ENCODE data around the gene RAD51B. TPM values are rescaled to one million over a fixed set of nuclear protein-coding genes. Genes with fewer than 3 reads are reported as not detected.

RAD51B gene
- total and polyA plus RNA-seq, 2 of the 13 experiments (the other 11 are each of a cell fraction or from before 2014, with no cell fraction given), result 7.0 to 9.5 TPM

DNA sequence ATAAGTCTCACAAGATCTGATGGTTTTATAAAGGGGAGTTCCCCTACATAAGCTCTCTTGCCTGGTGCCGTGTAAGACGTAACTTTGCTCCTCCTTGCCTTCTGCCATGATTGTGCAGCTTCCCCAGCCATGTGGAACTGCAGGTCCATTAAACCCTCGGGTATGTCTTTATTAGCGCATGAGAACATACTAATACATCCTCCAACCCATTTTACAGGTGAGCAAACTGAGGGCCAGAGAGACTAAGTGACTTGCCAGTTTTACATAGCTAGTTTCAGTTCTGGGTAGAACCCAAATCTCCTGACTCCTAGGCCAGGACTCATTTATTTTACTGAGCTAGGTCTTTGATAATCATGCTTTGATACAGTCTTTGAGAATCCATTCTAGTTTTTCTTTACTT lies 406.9 kb downstream of the RAD51B start:
- intact Hi-C loops (cut with micrococcal nuclease; ENCODE audit: unreplicated experiment), result no loop called here
- Histone ChIP-seq H3K9me3 (ENCODE audit: low read length) (no peaks in the 10 kb centered on the region), H3K79me2 (ENCODE audit: insufficient read depth, low read length) (no peaks in the 10 kb centered on the region), H3K9ac (ENCODE audit: insufficient read depth, low read depth, low read length) (no peak overlapping the region), H3K4me2 (ENCODE audit: low read depth, low read length) (no peak overlapping the region), H4K20me1 (ENCODE audit: insufficient read depth, low read length) (no peaks in the 10 kb centered on the region), H3K4me1 (ENCODE audit: insufficient read depth, low read length) (peaks cover 7% of the 10 kb centered on the region), H3K4me3 (replicated peaks in 1 of 3; ENCODE audit: insufficient read depth in 1 of 3, low read depth in 2 of 3, low read length in 3 of 3) (no peak overlapping the region), H3K27ac (ENCODE audit: extremely low read length, insufficient read depth, low read length) (no peak overlapping the region), H3K27me3 (ENCODE audit: control insufficient read depth in 1 of 2, insufficient read depth in 2 of 2, low read length in 2 of 2) (no peaks in the 10 kb centered on the region), H3K36me3 (replicated peaks in 1 of 2; ENCODE audit: control insufficient read depth in 1 of 2, insufficient read depth in 2 of 2, low read length in 2 of 2) (no peaks in the 10 kb centered on the region), H2AFZ (ENCODE audit: low read length) (no peak overlapping the region)
- ChIA-PET CTCF (ENCODE audit: low intra/inter-chr PET ratio, low total read pairs) (no interaction called here), POLR2A (no interaction called here)
- TF ChIP-seq, protein P1, sequence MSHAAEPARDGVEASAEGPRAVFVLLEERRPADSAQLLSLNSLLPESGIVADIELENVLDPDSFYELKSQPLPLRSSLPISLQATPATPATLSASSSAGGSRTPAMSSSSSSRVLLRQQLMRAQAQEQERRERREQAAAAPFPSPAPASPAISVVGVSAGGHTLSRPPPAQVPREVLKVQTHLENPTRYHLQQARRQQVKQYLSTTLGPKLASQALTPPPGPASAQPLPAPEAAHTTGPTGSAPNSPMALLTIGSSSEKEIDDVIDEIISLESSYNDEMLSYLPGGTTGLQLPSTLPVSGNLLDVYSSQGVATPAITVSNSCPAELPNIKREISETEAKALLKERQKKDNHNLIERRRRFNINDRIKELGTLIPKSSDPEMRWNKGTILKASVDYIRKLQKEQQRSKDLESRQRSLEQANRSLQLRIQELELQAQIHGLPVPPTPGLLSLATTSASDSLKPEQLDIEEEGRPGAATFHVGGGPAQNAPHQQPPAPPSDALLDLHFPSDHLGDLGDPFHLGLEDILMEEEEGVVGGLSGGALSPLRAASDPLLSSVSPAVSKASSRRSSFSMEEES (CRISPR knock-in tag; IDR thresholded peaks at IDR 0.05), result no peak
- peak; percentile 72 for TF ChIP-seq ZNF629 (CRISPR knock-in tag; conservative IDR thresholded peaks at IDR 0.05)
- DNase-seq (ENCODE audit: low spot score), result no peak
- FAIRE-seq, result no peak
- no peak for ATAC-seq
- 97% methylated on average over 4 of the region's 4 CpGs for WGBS (ENCODE audit: low lambda C conversion rate)
- in situ Hi-C loops (cut with HindIII; ENCODE audit: extremely low pct_ligation_motif_present, low pct_unique_long_range_greater_than_20kb), result no loop called here
- BruUV-seq (replicated peaks), result no TSS peak

DNA sequence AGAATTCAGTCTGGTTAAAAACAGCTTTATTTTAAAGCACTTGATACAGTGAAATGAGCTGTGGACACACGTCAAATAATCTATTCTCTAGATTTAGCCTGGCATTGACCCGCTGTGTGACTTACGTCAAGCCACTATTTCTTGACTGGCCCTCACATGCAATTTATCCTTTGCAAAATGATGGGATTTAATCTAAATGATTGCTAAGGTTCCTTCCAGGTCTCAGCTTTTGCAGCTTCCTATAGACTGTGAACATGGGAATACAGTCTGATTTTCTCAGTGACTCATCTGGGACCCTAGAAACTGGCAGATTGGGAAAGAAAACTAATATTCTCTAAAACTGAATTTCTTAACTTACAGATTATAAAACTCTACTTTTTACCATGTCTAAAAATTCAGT lies 409.1 kb downstream of the RAD51B start:
- ChIA-PET CTCF (ENCODE audit: low intra/inter-chr PET ratio, low total read pairs) (no interaction called here), POLR2A (no interaction called here)

More for the DNA sequence above, 409.1 kb downstream of the RAD51B start:
- H3K4me3 ChIP-seq (replicated peaks in 1 of 3; ENCODE audit: insufficient read depth in 1 of 3, low read depth in 2 of 3, low read length in 3 of 3), result no peak overlapping the region
- peaks cover 22% of the 10 kb centered on the region for H3K4me1 ChIP-seq (ENCODE audit: insufficient read depth, low read length)
- no TSS peak for BruUV-seq (replicated peaks)
- no peak overlapping the region for H3K9ac ChIP-seq (ENCODE audit: insufficient read depth, low read depth, low read length)
- no peaks in the 10 kb centered on the region for H3K36me3 ChIP-seq (replicated peaks in 1 of 2; ENCODE audit: control insufficient read depth in 1 of 2, insufficient read depth in 2 of 2, low read length in 2 of 2)
- H4K20me1 ChIP-seq (ENCODE audit: insufficient read depth, low read length), result no peaks in the 10 kb centered on the region
- ATAC-seq (no peak), FAIRE-seq (no peak), DNase-seq (ENCODE audit: low spot score) (no peak)
- H3K4me2 ChIP-seq (ENCODE audit: low read depth, low read length), result no peak overlapping the region
- no peaks in the 10 kb centered on the region for H3K27me3 ChIP-seq (ENCODE audit: control insufficient read depth in 1 of 2, insufficient read depth in 2 of 2, low read length in 2 of 2)
- intact Hi-C loops (cut with micrococcal nuclease; ENCODE audit: unreplicated experiment), result no loop called here
- 95% methylated on average over 3 of the region's 3 CpGs for WGBS (ENCODE audit: low lambda C conversion rate)
- TF ChIP-seq, protein P2, sequence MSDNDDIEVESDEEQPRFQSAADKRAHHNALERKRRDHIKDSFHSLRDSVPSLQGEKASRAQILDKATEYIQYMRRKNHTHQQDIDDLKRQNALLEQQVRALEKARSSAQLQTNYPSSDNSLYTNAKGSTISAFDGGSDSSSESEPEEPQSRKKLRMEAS (IDR thresholded peaks at IDR 0.05), result no peak
- TF ChIP-seq CEBPG (CRISPR knock-in tag; IDR thresholded peaks at IDR 0.05), result no peak
- TF ChIP-seq ZBTB7A (CRISPR knock-in tag; IDR thresholded peaks at IDR 0.05), result no peak
- no peak for TF ChIP-seq NFIC (IDR thresholded peaks at IDR 0.05; ENCODE audit: low read length)
- TF ChIP-seq NFATC3 (CRISPR knock-in tag; IDR thresholded peaks at IDR 0.05), result no peak
- no peak overlapping the region for H2AFZ ChIP-seq (ENCODE audit: low read length)
- in situ Hi-C loops (cut with HindIII; ENCODE audit: extremely low pct_ligation_motif_present, low pct_unique_long_range_greater_than_20kb), result no loop called here
- H3K9me3 ChIP-seq (ENCODE audit: low read length), result no peaks in the 10 kb centered on the region
- H3K79me2 ChIP-seq (ENCODE audit: insufficient read depth, low read length), result no peaks in the 10 kb centered on the region
- H3K27ac ChIP-seq (ENCODE audit: extremely low read length, insufficient read depth, low read length), result no peak overlapping the region

Data from HepG2 (cell line).